A549 (cell line): ENCODE measurements around the gene ANKRD65.
"Not testable (repeated sequence)": the region's sequence is repeated elsewhere in the genome, so short reads cannot be mapped to it uniquely, and the experiment has no call there.

ENCODE experiments used
- POLR2A ChIP-seq: IDR thresholded peaks from 2 replicates; pipeline ENCODE4 v1.6.1; 2012; ENCODE audit warnings: mild to moderate bottlenecking, low read length
- SMC3 ChIP-seq: fragments of >200 bp; sonication (Bioruptor Twin); formaldehyde crosslinking; IDR thresholded peaks from 3 replicates; pipeline ENCODE4 v1.6.1; 2018; ENCODE audit warnings: inconsistent platforms

DNA sequence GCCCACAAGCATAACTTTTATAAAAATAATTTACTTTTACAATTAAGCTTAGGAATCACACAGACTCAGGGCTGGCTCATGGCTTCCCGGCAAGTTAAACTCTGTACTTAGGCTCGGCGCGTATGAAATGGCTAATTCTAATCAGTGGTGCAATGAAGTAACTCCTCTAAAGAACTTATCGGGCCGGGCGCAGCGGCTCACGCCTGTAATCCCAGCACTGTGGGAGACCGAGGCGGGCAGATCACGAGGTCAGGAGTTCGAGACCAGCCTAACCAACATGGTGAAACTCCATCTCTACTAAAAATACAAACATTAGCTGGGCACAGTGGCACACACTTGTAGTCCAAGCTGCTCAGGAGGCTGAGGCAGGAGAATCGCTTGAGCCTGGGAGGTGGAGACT is 51.0 kb downstream of the ANKRD65 start:
- TF ChIP-seq SMC3, POLR2A: not testable (repeated sequence)
